Medulla oblongata (tissue), 1 donor: ENCODE results near the gene PDE4B.

Experiments
- DNase-seq: peaks from one replicate; pipeline ENCODE4 v3.0.0-alpha.2; 2015; ENCODE audit errors: extremely low spot score

Gene PDE4B

GRCh38 chr1:65882076-65882475, 89.4 kb downstream of the PDE4B start:
- DNase-seq: no peak

- no peak for DNase-seq
These were observed 96.7 kb downstream of the PDE4B start for GRCh38 chr1:65889441-65889840.

- no peak for DNase-seq
These were observed 97.6 kb downstream of the PDE4B start for GRCh38 chr1:65890201-65890843.

DNA sequence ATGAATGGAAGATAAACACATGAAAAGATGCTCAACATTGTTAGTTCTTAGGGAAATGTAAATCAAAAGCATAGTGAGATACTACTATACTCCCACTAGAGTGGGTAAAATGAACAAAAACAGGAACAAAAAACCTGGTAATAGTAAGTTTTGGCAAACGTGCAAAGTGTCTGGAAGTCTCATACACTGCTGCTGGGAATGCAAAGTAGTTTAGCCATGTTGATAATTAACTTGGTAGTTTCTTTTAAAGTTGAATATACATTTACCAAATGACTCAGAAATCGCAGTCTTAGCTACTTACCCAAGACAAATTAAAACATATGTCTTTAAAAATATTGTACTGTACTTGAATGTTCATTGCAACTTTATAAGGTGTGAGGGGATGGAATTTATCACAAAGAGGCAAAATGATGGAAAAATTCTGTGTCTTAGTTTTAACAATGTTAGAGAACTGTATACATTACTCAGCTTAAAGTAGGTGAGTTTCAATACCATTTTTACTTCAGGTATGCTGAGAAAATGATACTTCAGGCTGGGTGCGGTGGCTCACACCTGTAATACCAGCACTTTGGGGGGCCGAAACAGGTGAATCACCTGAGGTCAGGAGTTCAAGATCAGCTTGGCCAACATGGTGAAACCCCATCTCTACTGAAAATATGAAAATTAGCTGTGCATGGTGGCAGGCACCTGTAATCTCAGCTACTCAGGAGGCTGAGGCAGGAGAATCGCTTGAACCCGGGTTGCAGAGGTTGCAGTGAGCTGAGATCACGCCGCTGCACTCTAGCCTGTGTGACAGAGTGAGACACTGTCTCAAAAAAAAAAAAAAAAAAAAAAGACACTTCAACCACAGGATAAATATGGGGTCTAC, 102.3 kb downstream of the PDE4B start:
- no peak for DNase-seq

DNA sequence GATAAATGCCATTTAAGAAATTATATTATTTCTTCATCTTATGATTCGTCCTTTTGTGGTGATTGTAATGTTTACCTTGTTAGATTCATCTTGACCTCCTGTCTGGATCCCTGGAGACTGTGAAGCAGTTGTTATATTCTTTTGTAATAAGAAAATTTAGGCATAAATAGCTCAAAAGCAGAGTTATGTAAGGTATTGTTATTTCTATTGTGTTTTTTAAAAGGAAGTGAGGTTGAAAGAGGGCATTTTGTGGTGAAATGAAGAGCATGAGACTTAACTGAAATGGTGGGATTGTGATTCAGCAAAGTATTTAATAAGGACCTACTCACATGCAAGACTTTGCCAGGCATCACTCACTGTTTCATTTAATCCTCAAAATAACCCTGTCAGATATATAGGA, 104.0 kb downstream of the PDE4B start:
- no peak for DNase-seq

DNA sequence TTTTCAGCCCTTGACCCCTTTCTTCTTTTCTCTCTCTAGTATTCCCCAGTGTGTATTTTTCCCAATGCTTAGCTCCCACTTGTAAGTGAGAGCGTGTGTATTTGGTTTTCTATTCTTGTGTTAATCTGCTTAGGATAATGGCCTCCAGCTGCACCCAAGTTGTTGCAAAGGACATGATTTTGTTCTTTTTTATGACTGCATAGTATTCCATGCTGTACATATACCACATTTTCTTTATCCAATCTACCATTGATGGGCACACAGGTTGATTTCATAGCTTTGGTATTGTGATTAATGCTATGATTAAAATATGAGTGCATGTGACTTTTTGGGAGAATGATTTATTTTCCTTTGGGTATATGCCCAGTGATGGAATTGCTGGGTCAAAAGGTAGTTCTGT, 104.8 kb downstream of the PDE4B start:
- DNase-seq: no peak

GRCh38 chr1:65904681-65905083, 112.0 kb downstream of the PDE4B start:
- DNase-seq: no peak

DNA sequence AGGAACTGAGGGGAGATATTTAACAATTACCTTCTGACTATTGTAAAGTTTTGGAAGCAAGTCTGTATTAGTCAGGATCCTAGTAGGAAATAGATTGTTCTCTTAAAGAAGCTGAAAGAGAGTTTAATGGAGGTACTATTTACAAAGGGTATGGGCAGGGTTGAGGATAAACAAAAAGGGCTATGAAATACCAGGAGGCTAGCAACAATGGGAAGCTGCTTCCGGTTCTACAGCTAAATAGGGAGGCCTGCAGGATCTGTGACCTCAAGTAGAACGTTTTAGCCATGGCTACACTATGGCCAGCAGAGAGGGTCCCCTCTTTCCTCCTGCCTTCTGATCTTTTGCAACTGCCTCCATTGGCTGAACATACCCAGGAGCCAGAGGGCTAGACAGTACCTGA, 117.7 kb downstream of the PDE4B start:
- no peak for DNase-seq

- no peak for DNase-seq
These were observed 119.0 kb downstream of the PDE4B start for GRCh38 chr1:65911679-65912078.

GRCh38 chr1:65918564-65918963, 125.9 kb downstream of the PDE4B start:
- DNase-seq: no peak

DNA sequence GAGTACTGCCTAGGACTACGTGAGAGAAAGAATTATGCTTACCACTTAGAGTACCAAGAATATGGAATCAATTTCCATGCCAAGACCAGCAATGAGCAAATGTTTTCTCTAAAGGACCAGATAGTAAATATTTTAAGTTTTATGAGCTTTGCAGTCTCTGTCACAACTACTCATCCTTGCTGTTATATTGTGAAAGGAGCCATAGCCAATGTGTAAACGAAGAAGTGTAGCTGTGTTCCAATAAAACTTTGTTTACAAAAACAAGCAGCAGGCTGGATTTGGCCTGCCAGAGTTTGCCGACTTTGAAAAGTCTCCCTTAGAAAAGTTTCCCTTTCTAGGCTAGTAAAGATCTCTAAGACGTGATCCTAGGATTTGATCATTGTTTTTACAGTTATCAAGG, 128.8 kb downstream of the PDE4B start:
- DNase-seq: no peak

DNA sequence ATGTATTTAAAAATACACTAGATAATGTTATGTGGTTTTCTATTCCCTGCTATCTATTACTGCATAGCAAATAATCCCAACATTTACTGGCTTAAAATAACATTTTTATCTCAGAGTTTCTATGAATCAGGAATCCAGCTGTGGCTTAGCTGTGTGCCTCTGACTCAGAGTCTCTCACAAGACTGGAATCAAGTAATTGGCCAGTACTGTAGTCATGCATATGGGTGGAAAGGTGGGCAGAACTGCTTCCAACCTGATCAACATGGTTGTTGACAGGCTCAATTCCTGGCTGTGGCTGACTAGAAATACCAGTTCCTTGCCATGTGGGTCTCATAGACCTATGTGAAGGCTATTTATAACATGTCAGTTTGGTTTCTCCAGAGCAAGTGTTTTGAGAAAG, 131.8 kb downstream of the PDE4B start:
- DNase-seq: no peak

GRCh38 chr1:65938506-65938905, 145.8 kb downstream of the PDE4B start:
- no peak for DNase-seq

- no peak for DNase-seq
These were observed 146.5 kb downstream of the PDE4B start for GRCh38 chr1:65939191-65939590.

GRCh38 chr1:65939636-65940035, 146.9 kb downstream of the PDE4B start:
- peak; percentile 58 for DNase-seq

DNA sequence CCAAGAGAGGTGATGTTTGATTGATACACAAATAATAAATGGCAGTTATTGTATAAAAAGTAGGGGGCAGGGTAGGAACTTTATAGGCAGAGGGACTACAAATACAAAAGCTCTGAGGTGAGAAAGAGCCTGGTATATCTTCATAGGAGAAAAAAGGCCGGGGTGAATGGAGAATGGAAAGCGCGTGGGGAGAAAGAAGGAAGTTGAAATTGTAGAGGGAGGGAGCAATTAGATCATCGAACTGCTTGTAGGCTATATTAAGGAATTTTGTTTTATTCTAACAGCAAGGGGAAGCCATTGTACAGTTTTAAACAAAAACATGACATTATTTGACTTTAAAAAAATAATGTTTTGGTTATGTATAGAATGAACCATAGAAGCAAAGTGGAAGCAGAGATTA, 147.4 kb downstream of the PDE4B start:
- no peak for DNase-seq

GRCh38 chr1:65942476-65942875, 149.8 kb downstream of the PDE4B start:
- no peak for DNase-seq

- no peak for DNase-seq
These were observed 153.7 kb downstream of the PDE4B start for GRCh38 chr1:65946376-65946775.

GRCh38 chr1:65946960-65947359, 154.3 kb downstream of the PDE4B start:
- no peak for DNase-seq

DNA sequence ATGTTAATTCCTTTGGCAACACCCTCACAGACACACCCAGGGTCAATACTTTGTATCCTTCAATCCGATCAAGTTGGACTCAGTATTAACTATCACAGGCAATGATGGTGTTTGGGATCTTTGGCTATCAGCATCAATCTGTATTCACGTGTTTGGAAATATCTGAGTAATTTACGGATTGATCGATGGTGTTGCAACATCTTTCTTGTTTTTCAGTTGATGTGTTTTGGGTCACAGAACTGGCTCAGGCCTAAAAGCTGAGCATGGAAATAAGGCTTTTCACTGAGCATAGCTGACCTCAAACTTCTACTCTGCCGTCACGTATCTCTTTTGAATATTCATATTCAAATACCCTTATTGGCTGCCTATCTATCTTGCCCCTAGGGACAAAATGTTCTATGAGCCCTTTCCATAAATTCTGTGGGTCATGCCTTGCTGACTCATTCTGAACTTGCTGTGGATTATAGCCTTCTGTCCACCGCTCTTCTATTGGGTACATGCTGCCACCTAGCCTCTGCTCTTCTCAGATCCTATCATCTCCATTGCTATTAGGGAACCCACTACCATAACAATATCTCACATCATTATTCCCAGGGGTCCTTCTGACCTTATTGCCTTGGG, 156.0 kb downstream of the PDE4B start:
- DNase-seq: peak; percentile 61

DNA sequence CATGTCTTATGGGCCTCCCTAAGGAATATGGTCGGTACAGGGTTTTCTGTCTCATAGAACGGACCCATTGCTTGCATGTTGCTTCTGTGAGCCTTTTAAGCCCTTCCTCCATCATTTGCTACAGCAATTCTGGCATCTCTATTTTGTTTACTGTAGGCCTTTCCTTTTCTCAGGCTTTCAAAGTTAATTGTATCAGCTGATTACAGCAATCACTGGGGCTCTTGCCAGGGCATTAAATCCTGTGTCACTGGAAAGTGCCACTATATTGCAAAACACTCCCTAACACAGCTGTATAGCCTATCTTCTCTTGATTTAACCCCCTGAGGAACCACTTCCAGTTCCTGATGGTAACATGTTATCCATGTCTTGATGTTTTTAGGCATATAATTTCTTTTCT, 156.5 kb downstream of the PDE4B start:
- DNase-seq: no peak

GRCh38 chr1:65949933-65950332, 157.2 kb downstream of the PDE4B start:
- no peak for DNase-seq

- no peak for DNase-seq
These were observed 160.0 kb downstream of the PDE4B start for GRCh38 chr1:65952696-65953095.
